MCF 10A (cell line): ENCODE results near the gene CA11. TPM values are rescaled to one million over a fixed set of nuclear protein-coding genes. Genes with fewer than 3 reads are reported as not detected.
"Not testable (repeated sequence)": the region's sequence is repeated elsewhere in the genome, so short reads cannot be mapped to it uniquely, and the experiment has no call there.

ENCODE experiments used
- BruUV-seq: library from RNA; stranded (reverse); fragments of 400-500 nt; replicated peaks from 2 replicates; lab custom pipeline; 2021; lab: Mats Ljungman, UMichigan
- CTCF ChIA-PET: fragments of 300-600 bp; sonication (Branson Sonifier 250); formaldehyde crosslinking; extraction: SDS; loops from one replicate; lab custom pipeline; 2021; ENCODE audit warnings: antibody characterized with exemption, inconsistent platforms; lab: Yijun Ruan, JAX
- POLR2A ChIA-PET: fragments of 300-600, 350-650 bp; sonication (Branson Sonifier 250); formaldehyde crosslinking; extraction: SDS; loops from one replicate; lab custom pipeline; 2020; ENCODE audit warnings: antibody characterized with exemption, inconsistent platforms; lab: Yijun Ruan, JAX
- DNase-seq: peaks from one replicate; pipeline ENCODE4 v3.0.0-alpha.2; 2018; ENCODE audit not compliant: unreplicated experiment
- H3K27ac Mint-ChIP-seq: one replicate; pipeline ENCODE4 v1.8.0; 2022; ENCODE audit warnings: mild to moderate bottlenecking, low read depth, mixed read lengths; ENCODE audit not compliant: unreplicated experiment
- H3K27me3 Mint-ChIP-seq: one replicate; pipeline ENCODE4 v1.8.0; 2022; ENCODE audit warnings: mixed read lengths; ENCODE audit not compliant: insufficient read depth, unreplicated experiment
- H3K36me3 Mint-ChIP-seq: one replicate; pipeline ENCODE4 v1.8.0; 2022; ENCODE audit warnings: mild to moderate bottlenecking, moderate library complexity, mixed read lengths; ENCODE audit not compliant: insufficient read depth, unreplicated experiment
- H3K4me1 Mint-ChIP-seq: one replicate; pipeline ENCODE4 v1.8.0; 2022; ENCODE audit warnings: mixed read lengths; ENCODE audit not compliant: insufficient read depth, unreplicated experiment
- H3K4me3 Mint-ChIP-seq: one replicate; pipeline ENCODE4 v1.8.0; 2022; ENCODE audit warnings: mild to moderate bottlenecking, moderate library complexity, mixed read lengths; ENCODE audit not compliant: unreplicated experiment
- H3K9me3 Mint-ChIP-seq: one replicate; pipeline ENCODE4 v1.8.0; 2022; ENCODE audit warnings: mixed read lengths; ENCODE audit not compliant: unreplicated experiment
- intact Hi-C: fragments of 100-400 bp; cut with micrococcal nuclease; formaldehyde crosslinking; loops from 2 replicates; pipeline ENCODE4 v1.14.1; 2022
- total RNA-seq: library from RNA; stranded (reverse); gene quantifications from 2 replicates; pipeline ENCODE4 v1.2.3, GENCODE V29; 2022
- TF ChIP-seq, protein P1 (sequence below): fragments of 200-600 bp; IDR thresholded peaks from one replicate; pipeline ENCODE4 v1.8.0; 2022; ENCODE audit warnings: antibody characterized with exemption, mild to moderate bottlenecking; ENCODE audit not compliant: unreplicated experiment

CA11 gene
- total RNA-seq, 1 experiment from 2014 or later = 2.9 TPM

DNA sequence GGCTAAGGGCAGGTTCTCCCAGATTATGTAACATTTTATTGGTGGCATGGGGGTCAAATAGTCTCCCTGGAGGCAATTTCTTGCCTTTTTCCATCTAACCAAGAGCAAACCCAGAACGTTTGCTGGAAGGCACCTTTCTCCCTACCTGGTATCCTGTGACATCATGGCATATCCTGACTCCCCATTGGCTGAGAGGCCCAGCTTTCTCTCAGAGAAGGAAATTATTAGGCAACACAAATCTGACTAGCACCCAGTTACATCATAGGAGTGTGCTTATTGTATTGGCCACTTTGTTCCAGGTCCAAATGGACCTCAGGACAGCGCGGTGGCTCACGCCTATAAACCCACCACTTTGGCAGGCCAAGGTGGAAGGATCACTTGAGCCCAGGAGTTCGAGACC, 13.8 kb upstream of the CA11 start:
- H3K36me3 Mint-ChIP-seq = no peaks in the 10 kb centered on the region
- H3K27me3 Mint-ChIP-seq = no peaks in the 10 kb centered on the region
- no peak overlapping the region for H3K4me3 Mint-ChIP-seq
- TF ChIP-seq, protein P1, sequence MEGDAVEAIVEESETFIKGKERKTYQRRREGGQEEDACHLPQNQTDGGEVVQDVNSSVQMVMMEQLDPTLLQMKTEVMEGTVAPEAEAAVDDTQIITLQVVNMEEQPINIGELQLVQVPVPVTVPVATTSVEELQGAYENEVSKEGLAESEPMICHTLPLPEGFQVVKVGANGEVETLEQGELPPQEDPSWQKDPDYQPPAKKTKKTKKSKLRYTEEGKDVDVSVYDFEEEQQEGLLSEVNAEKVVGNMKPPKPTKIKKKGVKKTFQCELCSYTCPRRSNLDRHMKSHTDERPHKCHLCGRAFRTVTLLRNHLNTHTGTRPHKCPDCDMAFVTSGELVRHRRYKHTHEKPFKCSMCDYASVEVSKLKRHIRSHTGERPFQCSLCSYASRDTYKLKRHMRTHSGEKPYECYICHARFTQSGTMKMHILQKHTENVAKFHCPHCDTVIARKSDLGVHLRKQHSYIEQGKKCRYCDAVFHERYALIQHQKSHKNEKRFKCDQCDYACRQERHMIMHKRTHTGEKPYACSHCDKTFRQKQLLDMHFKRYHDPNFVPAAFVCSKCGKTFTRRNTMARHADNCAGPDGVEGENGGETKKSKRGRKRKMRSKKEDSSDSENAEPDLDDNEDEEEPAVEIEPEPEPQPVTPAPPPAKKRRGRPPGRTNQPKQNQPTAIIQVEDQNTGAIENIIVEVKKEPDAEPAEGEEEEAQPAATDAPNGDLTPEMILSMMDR = no peak
- no TSS peak for BruUV-seq
- no peak overlapping the region for H3K27ac Mint-ChIP-seq
- intact Hi-C loops = no loop called here
- H3K9me3 Mint-ChIP-seq = no peaks in the 10 kb centered on the region
- peak; percentile 65 for DNase-seq
- peaks cover 18% of the 10 kb centered on the region for H3K4me1 Mint-ChIP-seq
- CTCF ChIA-PET = no interaction called here
- POLR2A ChIA-PET = interaction anchor here (0.6 to 0.7 kb wide), 2 partner anchors 12 to 18 kb away, joined by 3 read pairs; no protein-coding TSS in a partner anchor

DNA sequence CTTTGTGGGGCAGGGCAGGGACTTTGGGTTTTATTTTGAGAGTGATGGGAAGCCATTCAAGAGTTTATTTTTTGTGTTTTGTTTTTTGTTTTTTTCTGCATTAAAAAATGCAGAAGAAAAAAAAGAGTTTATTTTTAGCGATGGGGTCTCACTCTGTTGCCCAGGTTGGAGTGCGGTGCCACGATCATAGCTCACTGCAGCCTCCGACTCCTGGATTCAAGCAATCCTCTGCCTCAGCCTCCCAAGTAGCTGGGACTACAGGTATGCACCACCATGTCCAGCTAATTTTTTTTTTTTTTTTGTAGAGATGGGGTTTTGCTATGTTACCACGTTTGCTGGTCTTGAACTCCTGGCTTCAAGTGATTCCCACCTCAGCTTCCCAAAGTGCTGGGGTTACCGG, 12.5 kb upstream of the CA11 start:
- ChIA-PET POLR2A (interaction anchor here (0.6 kb wide), 1 partner anchor 112 kb away, joined by 3 read pairs; no protein-coding TSS in a partner anchor), CTCF (interaction anchor here (0.6 to 1.8 kb wide), 3 partner anchors 13 to 725 kb away, joined by 3 to 6 read pairs (median 4); partner anchors contain the start of gene CA11)
- Mint-ChIP-seq H3K27ac (no peak overlapping the region), H3K36me3 (no peaks in the 10 kb centered on the region), H3K9me3 (no peaks in the 10 kb centered on the region), H3K27me3 (no peaks in the 10 kb centered on the region), H3K4me1 (peaks cover 23% of the 10 kb centered on the region), H3K4me3 (no peak overlapping the region)
- TF ChIP-seq, protein P1 = no peak
- intact Hi-C loops = no loop called here
- no peak for DNase-seq
- BruUV-seq = no TSS peak

DNA sequence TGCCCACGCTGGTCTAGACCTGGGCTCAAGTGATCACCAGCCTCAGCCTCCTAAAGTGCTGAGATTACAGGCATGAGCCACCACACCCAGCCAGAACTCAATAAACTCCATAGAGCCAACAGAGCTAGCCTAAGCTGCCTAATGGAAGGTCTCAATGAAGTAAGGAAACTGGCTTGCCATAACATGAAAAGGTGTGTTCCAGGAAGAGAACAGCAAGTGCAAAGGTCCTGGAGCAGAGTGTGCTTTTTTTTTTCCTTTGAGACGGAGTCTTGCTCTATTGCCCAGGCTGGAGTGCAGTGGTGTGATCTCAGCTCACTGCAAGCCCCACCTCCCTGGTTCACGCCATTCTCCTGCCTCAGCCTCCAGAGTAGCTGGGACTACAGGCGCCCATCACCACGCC, 11.8 kb upstream of the CA11 start:
- DNase-seq, H3K4me3 Mint-ChIP-seq, BruUV-seq, H3K27me3 Mint-ChIP-seq, H3K27ac Mint-ChIP-seq, H3K9me3 Mint-ChIP-seq, intact Hi-C loops, H3K36me3 Mint-ChIP-seq: not testable (repeated sequence)
- peaks cover 23% of the 10 kb centered on the region for H3K4me1 Mint-ChIP-seq
- ChIA-PET CTCF (interaction anchor here (0.6 to 1.8 kb wide), 4 partner anchors 12 to 283 kb away, joined by 3 to 4 read pairs (median 4); partner anchors contain the start of gene CA11), POLR2A (interaction anchor here (0.6 to 1.6 kb wide), 7 partner anchors 9 to 214 kb away, joined by 3 to 6 read pairs (median 3); partner anchors contain the start of genes DBP, RPL18 and SPHK2)

- H3K4me3 Mint-ChIP-seq = no peak overlapping the region
- intact Hi-C loops = no loop called here
- peak; percentile 81 for DNase-seq
- POLR2A ChIA-PET = interaction anchor here (0.6 to 1.6 kb wide), 7 partner anchors 8 to 215 kb away, joined by 3 to 6 read pairs (median 3); partner anchors contain the start of genes CA11, DBP, RPL18 and SPHK2
- peaks cover 23% of the 10 kb centered on the region for H3K4me1 Mint-ChIP-seq
- BruUV-seq = no TSS peak
- H3K27me3 Mint-ChIP-seq = no peaks in the 10 kb centered on the region
- peak overlapping the region; percentile 77 for H3K27ac Mint-ChIP-seq
- TF ChIP-seq, protein P1 = no peak
- CTCF ChIA-PET = interaction anchor here (0.6 to 1.8 kb wide), 4 partner anchors 11 to 284 kb away, joined by 3 to 4 read pairs (median 4); partner anchors contain the start of gene CA11
- no peaks in the 10 kb centered on the region for H3K36me3 Mint-ChIP-seq
- no peaks in the 10 kb centered on the region for H3K9me3 Mint-ChIP-seq
Measured at GRCh38 chr19:48656840-48657474, 11.0 kb upstream of the CA11 start.
